HFF-Myc (cell line): ENCODE measurements around the gene CIC.
"Not testable (repeated sequence)": the region's sequence is repeated elsewhere in the genome, so short reads cannot be mapped to it uniquely, and the experiment has no call there.

ENCODE experiments used
- DNase-seq: peaks from one replicate; pipeline ENCODE4 v3.0.0-alpha.2; 2011; ENCODE audit warnings: low read depth; ENCODE audit errors: extremely low read depth
- H3K4me3 ChIP-seq: replicated peaks from 2 replicates; pipeline ENCODE4 v1.5.1; 2011; ENCODE audit warnings: low read depth, mild to moderate bottlenecking, control low read depth, low read length
- CTCF ChIP-seq: IDR thresholded peaks from 2 replicates; pipeline ENCODE4 v1.5.1; 2012; ENCODE audit warnings: mild to moderate bottlenecking, low read depth, low read length, control low read depth; ENCODE audit errors: missing control alignments

Gene CIC

DNA sequence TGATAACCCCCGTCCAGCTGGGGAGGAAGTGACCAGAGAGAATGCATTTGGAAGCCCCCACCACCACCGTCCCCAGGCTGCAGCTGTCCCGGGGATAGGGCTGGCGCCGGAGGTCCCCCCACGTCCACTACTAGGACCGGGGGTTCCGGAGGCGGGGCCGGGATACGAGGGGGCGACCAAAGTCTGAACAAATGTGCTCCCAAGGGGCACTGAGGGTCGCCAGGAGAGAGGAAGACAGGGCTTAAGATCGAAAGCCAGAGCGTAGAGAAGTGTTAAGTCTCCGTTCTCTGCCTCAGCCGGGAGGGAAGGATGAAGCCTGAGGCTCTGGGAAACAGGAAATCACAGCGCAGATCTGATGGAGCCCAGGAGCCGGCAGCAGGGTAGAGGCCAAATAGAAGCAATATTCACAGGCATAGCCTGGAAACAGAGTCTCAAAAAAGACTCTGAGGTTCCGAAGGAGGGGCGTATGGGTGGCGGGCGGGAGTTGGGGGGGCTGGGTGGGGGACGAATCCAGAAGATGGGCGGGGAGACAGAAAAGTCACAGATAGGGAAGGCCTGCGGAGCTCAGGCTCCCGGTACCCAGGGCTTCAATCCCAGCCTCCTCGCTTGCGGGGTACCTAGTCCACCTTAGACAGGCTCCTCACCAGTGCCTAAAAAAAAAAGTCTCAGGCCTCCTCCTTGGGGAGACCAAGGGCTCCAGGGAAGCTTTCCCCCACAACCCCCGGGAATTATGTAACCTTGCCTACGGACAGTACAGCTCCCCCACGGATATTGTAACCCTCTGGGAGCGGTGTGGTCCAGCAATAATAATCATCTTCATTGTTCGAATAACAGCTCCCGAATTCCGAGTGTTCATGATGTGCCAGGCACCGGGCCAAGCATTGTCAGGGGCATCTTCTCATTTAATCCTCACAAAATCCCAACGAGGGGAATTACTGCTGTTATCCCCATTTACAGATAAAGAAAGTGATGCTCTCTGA, 13.0 kb upstream of the CIC start:
- H3K4me3 ChIP-seq: peak overlapping the region; percentile 93
- no peak for DNase-seq
- TF ChIP-seq CTCF: no peak

DNA sequence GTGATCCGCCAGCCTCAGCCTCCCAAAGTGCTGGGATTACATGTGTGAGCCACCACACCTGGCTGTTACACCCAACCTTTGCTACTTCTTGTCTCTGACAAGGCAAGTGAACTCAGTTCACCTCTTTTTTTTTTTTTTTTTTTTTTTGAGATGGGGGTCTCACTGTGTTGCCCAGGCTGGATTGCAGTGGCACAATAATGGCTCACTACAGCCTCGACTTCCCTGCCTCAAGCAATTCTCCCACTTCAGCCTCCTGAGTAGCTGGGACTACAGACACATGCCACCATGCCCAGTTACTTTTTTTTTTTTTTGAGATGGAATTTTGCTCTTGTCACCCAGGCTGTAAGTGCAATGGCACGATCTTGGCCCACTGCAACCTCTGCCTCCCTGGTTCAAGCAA, 11.2 kb upstream of the CIC start:
- H3K4me3 ChIP-seq, DNase-seq: not testable (repeated sequence)

GRCh38 chr19:42261763-42262162, 7.3 kb upstream of the CIC start:
- no peak for TF ChIP-seq CTCF
- H3K4me3 ChIP-seq: no peak overlapping the region
- DNase-seq: no peak

- not testable (repeated sequence) for H3K4me3 ChIP-seq, DNase-seq
Observed at GRCh38 chr19:42266105-42266504, 2.9 kb upstream of the CIC start.

- not testable (repeated sequence) for DNase-seq, H3K4me3 ChIP-seq
Observed at GRCh38 chr19:42266928-42267603, 2.0 kb upstream of the CIC start.

- peak overlapping the region; percentile 69 for H3K4me3 ChIP-seq
- DNase-seq: no peak
- no peak for TF ChIP-seq CTCF
Observed at GRCh38 chr19:42267644-42268141, 1.4 kb upstream of the CIC start.

DNA sequence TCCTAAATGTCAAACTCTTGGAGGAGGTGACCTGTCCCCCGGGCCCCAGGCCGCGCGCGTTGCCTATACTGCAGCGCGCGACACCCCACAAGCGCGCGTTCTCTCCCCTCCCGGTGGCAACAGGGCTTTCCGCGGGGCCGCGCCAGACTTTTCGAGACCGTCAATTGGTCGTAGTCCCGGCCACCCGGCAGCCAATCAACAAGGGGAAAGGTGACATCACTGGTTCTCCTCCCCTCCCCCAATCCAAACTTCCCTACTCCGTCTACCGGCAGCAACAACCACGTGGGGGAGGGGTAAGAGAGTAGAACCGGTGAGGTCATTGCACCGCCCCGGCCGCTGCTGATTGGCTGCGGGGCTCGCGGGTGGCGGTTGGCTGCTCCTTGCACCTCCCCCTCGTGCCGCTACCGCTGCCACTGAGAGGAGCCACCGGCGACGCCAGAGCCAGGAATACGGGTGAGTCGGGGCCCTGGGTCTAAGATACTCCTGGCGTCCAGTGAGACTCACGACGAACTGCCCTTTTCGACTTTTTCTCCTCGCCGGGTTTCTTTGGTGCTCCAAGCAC, 829 bp upstream of the CIC start:
- H3K4me3 ChIP-seq: peak overlapping the region; percentile 69
- TF ChIP-seq CTCF: no peak
- peak; percentile 99 for DNase-seq
